GM21825 (cell line): ENCODE results near the gene DIAPH2.

Source experiments
- ATAC-seq: cut with Tn5 transposase; IDR thresholded peaks from one replicate; pipeline ENCODE4 v1.9.1; 2021; ENCODE audit warnings: mild to moderate bottlenecking, moderate library complexity; ENCODE audit not compliant: unreplicated experiment

The DIAPH2 gene

DNA sequence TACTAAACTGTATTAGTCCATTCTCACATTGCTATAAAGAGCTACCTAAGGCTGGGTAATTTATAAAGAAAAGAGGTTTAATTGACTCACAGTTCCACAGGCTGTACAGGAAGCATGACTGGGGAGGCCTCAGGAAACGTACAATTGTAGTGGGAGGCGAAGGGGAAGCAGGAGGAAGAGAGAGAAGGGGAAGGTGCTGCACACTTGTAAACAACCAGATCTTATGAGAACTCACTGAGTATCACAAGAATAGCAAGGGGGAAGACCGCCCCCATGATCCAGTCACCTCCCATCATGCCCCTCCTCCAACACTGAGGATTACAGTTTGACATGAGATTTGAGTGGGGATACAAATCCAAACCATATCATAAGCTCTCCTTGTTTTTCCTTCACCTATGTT, 239.9 kb downstream of the DIAPH2 start:
- no peak for ATAC-seq

DNA sequence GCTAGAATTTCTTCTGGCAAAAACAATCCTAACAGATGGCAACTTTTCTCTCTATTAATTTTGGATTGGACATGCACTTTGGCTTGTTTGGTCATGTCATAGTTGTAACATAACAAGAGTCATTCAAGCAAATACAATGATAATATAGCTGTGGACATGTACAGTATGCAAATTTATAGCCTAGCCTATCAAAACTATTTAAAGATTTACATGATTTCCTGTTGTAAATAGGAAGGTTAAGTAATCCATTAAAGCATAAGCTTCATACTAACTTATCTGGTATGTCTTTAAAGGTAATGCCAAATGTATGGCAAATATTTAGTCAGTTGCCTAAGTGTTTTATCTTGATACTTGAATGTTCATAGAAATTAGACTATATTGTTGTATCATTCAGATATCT, 244.4 kb downstream of the DIAPH2 start:
- ATAC-seq, result no peak

DNA sequence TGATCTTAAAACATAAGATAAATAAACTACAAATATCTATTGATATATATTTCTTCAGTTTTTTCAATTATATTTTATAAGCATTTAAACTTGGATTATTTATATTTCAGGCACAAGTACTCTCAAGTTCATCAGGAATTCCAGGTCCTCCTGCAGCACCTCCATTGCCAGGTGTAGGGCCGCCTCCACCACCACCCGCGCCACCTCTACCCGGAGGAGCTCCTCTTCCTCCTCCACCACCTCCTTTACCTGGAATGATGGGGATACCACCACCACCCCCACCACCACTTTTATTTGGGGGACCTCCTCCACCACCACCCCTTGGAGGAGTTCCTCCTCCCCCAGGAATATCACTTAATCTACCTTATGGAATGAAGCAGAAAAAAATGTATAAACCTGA, 273.1 kb downstream of the DIAPH2 start:
- no peak for ATAC-seq

DNA sequence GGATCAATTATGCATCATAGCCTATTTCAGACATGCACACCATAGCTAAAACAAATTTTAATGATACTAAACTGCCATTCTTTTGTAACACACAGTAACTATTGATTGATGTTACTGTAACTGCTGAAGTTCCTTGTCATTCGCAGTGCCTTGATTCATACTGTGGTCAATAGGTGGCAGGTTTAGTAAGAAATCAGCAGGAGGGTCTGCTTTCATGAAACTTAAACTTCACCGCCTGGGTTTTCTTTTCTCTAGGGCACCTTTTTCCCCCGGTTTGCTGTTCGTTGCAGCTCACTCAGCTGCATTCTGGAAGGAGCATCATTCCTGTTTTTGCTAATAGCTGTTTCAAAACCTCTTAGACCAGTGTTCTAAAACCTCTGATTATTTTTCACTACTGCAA, 287.2 kb downstream of the DIAPH2 start:
- ATAC-seq, result no peak

DNA sequence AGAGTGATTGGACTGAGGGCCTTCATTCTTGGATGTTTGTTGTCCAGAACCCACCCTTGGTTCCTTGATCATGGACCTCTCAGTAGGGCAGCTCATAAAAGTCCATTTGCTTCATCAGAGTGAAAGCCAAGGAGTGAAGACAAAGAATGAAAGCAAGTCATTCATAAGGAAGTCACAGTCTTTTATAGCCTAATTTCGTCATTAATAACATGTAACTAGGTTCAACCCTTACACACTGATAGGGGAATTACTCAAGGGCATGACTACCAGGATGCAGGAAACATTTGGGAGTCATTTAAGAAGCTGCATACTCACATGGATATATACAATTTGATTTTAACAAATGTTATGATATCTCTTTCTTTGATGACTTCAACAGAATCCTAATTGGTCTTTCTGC, 294.3 kb downstream of the DIAPH2 start:
- no peak for ATAC-seq

DNA sequence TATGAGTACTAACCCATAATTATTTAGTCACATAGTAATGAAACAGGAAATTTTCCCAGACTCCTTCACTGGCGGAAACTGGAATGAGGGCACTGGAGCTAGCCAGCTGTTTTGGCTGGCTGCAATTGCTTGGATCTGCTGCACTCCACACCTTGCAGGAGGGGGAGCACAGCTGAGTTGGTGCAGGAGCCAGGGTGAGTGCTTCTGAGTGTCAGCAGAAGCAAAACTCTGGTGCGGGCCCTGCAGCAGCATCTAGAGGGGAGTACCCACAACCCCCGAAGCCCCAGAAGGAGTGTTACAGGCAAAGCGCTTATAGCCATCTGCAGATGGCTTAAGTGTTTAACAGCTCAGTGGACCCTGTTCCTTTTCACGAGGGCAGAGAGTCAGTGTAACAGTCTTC, 295.1 kb downstream of the DIAPH2 start:
- ATAC-seq, result no peak

DNA sequence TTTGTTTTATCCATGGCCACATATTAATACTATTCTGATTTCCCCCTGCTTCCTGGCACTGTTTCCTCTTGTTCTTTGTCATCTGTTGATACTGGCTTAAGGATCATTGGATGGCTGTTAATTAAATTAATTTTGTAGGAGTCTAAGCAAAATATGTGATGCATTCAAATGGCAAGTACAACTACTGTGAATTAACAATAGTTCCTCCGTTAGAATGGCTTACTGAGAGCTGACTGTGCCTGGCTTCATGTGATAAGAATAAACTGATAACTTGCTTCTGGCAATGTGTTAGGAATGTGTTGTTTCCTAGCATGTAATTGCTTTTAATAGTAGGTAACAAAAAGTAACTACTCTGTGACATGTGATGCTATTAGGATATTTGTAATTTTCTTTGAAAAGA, 297.5 kb downstream of the DIAPH2 start:
- no peak for ATAC-seq

DNA sequence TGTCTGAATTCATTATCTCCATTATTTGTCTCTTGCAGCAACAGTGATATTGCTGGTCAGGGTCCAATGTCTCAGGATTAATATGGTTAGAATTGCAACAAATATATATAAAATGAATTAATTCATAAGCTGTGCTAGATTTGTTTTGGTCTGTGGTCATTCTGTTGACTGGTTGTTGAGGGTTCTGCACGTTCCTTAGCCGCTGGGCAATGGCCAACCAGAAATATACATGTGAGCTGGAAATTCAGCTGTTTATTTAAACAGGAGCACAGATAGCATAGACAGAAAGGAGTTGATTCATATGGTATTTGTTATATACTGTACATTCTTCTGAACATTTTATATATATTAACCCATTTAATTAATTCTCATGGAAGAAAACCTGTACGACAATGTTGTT, 299.9 kb downstream of the DIAPH2 start:
- no peak for ATAC-seq

DNA sequence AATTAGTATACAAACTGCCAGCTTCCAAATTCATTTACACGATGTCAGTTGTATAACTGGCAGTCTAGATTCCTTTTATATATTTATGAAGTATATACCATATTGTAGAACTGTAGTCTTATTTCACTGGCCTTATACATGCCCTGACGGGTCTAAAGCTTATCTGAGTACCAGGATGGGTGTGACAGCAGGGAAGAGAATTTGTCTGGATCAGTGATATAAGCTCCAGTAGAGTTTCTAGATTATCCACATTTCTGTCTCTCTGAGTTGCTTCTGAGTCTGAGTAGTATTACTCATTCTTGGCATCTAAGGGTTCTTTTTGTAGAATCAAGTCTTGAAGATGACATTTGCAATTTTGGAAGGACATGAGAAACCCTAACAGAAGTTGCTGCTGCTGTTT, 300.4 kb downstream of the DIAPH2 start:
- no peak for ATAC-seq

DNA sequence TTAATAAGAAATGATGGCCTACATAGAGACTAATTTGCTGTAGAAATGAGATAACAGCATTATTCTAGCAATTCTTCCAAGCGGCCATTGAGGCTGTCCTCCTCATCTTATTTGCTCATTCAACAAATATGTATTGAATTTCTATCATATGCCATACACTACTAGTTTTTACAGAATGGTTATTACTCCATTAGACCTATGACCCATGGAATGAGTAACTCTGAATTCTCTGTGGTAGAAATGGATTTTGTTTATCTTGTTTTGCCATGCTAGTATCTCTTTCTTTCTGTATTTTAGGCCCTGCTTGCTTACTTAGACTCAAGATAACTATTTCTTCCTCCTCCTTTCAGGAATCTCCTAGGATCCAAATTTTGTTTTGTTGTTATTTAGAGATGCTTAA, 302.6 kb downstream of the DIAPH2 start:
- no peak for ATAC-seq

DNA sequence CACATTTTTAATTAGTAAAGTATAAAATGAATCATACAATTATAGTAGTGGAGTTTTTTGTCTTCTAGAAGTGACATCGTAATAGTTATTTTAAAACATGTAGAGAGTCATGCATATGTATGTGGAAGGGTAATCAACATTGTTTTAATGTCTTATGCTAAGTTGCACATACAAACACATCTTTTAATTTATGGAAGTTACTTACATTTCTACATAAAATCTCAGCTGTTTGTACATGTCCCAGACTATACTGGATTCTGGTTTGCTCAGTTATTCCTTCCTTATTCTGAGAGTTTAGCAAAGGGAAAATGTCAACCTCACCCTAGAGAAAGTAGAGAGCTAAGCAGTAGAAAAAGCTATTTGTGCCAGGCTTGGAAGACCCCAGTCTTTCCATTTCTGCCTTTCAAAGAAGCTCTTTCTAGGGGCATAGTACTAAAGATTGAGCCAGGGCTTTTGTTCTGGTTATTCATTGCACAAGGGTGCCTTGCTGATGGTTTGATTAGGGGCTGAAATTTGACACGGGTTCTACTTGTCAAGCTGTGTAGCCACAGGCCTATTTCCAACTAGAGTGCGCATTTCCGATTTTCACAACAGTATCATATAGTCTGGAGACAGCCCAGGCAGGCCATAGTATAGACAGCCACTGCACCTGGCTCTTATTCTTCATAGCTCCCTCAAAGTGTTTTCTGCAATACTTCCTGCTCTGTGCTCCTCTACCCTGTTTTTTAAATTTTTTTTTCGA, 305.4 kb downstream of the DIAPH2 start:
- ATAC-seq, result no peak

DNA sequence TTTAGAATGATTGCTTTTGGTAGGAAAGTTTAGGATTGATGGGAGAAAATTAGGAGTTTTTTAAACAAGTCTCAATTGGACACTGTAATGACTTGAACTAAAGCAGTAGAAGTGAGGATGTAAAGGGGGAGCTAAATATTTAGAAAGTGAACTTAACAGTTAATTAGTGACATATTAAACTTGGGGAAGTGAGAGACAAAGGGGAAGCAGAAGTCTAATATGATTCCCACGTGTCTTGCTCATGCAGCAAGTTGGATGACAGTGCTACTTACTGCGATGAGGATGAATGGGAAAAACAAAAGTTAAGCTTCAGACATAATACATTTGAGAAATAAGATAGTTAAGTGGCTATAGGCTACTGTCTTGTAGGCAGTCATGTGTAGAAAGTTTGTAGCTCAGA, 309.5 kb downstream of the DIAPH2 start:
- no peak for ATAC-seq

DNA sequence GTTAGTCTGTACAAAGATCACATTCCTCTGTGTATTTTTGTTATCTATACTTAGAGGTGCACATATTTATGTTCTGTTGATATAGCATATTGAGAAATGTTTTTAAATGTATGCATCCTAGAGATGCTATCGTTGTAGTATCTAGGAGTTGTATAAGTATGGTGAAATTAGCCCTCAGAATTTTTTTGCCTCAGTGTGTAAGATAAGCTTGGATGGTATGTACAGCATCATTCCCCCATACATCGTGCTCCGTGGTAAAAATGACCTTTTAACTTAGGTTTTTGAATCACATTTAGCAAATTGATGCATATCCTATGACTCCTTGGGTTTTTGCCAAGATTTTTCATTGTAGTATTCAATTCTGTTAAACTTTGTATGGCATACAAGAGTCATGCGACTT, 312.6 kb downstream of the DIAPH2 start:
- no peak for ATAC-seq

DNA sequence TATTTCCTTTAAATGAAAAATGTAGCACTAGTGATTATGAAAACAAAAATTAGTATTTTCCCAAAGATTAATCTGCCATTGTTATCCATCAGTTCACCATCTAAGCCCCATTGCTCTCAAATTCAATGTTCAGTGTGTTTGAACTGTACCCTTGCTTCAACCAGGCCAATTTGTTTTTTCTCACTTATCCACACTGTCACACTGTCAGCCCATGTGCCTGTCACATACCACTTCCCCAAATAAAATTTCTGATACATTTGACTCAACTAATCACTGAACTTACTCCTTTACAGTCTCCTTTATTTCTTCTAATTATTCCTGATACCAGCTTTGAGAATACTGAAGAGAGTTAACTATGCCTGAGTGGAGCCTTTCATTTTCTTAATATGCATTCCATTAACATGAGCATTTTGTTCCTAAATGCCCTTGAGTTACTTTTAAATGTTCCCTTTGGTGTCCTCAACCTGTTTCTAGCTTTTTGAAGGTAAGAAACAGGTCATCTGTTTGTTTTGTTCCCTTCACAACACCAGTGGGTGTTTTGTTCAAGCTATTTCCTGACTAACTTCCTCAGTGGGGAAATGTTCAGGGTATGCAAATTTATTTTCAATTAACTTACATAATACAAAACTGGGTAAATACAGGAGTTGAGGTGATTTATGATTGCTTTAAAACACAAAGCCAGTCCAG, 316.2 kb downstream of the DIAPH2 start:
- no peak for ATAC-seq

DNA sequence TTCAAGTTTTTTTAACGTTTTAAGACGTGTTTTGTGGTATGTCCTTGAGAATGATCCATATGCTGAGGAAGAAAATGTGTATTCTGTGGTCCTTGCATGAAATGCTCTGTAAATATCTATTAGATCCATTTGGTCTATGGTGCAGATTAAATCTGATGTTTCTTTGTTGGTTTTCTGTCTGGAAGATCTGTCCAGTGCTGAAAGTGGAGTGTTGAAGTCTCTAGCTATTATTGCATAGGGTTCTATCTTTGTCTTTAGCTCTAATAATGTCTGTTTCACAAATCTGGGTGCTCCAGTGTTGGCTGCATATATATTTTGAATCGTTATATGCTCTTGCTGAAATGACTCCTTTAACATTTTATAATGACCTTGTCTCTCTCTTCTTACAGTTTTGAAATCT, 321.5 kb downstream of the DIAPH2 start:
- no peak for ATAC-seq

DNA sequence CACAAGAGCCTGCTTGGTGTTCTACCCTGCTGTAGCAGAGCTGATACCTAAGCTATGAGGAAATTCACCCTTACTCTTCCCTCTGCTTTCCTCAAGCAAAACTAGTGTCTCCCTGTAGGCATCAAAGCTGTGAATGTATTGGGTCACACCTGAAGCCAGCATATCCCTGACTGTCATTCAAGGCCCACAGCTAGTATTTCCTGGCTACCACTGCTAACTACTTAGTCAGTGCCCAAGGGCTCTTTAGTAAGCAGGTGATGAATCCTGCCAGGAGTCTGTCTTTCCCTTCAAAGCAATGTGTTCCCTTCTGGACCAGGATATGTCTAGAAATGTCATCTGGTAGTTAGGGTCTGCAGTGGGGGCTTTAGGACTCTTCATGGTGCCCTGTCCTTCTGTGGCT, 324.7 kb downstream of the DIAPH2 start:
- no peak for ATAC-seq

DNA sequence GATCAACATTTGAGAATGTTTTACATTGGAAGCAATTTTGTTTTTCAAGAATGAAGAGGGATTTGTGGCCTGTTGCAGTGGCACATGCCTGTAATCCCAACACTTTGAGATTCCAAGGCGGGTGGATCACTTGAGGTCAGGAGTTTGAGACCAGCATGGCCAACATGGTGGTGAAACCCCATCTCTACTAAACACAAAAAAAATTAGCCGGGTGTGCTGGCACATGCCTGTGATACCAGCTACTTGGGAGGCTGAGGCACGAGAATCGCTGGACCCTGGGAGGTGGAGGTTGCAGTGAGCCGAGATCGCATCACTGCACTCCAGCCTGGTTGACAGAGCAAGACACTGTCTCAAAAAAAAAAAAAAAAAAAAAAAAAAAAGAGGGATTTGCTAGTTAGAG, 326.9 kb downstream of the DIAPH2 start:
- ATAC-seq, result no peak

DNA sequence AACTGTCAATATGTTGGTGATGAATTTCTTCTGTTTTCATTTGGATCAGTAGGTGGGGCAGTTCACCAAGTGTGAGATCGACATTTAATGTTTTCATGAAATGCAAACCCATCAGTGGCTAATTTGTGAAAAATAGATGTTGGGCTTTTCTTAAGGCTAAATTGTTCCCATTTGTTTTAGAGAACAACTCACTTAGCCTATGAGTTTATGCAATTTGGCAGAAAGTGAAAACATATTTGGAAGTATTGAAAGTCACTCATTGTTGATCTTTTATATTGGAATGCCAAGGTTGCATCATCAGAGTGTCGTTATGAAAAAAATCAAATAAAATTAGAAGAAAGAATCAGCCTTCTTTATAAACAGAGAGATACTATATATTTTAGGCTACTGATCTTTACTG, 331.5 kb downstream of the DIAPH2 start:
- ATAC-seq, result no peak

DNA sequence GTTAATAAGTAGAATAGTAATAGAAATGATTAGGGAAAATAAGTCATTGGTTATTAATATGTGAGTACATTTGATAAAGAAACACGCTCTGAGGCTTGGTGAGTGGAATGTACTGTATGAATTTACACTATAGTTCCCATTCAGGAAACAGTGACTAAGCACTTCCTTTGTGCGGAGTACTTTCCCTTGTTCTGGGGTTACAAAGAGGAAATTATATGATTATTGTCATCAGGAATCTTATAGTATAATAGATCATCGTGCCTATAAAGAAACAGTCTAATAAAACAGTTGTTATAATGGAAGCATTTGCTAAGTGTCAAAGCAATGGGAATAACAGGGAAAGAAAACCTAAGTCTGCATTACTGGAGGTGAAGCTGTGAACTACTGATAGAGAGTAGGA, 337.0 kb downstream of the DIAPH2 start:
- ATAC-seq, result no peak

DNA sequence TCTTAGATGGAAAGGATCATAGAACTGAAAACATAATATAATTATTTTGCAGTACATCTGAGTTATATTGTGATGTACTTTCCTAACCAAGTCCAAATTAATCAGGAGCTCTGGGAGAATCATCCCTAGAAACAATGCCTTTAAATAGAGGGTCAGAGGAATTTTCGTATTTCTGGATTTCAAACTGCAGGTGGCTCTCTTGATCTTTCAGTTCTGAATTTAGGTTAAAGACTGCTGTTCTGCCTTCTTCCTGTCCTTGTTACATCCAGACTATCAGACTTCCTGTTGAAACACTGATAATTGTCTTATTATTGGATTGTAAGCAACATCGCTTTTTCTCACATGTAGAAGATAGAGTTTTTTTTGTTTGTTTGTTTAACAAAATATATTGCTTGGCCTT, 341.8 kb downstream of the DIAPH2 start:
- no peak for ATAC-seq

DNA sequence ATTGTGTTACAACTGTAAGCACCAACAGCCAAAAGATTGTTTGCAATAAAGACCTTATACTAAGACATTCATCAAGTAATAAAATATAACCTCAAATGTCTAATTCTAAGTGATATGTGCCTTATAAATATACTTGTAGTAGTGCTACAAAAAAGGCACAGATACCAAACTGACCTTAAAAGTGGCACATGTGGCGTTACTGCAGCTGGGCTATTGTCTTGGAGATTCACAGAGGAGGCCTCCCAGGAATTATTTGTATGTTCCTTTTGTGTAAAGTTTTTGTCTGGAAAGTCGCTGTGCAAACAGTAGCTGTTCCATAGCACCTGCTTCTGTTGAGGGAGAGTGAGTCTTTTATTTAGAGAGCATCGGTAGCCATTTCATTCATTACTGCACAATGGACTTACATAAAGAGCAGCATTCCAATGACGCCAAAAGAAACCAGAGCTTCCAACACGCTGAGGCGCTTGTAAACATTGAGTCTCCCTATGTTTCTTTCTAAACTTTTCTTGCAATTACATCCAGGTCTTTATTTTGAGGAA, 342.8 kb downstream of the DIAPH2 start:
- no peak for ATAC-seq

DNA sequence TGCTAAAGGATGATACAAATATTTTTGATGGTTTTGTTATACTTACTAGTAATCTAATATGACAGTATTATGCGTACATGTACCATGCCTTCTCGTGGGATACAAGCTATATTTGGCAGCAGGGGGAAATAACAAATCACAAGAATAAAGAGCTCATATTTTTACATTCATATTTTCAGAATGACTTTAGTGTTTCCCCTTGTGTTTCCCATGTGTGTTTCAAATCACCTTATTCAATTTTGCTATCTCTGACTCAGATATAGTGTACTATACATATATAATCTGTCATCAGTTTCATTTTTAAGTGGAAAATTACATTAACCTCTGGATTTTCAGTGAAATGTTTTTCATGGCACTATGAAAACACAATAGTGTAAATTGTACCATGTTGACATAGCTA, 345.8 kb downstream of the DIAPH2 start:
- ATAC-seq, result no peak

DNA sequence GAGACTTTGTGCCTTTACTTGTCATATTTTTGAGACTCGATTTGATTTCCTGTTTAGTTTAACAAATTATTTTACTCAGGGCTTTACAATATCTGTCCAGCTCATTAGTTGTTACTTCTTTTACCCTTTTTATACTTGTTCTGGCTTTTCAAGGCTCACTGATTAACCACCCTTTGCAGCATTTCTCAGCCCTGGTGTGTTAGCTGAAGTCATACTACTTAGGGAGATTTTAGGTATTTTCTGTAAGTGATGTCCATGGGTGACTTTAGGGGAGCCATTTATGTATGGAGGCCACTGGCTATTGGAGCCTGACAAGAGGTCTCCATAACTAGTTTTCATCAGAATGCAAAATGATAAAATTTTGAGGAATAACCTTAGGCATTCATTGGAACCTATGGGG, 346.3 kb downstream of the DIAPH2 start:
- ATAC-seq, result no peak
